Stimulated activated naive CD8-positive, alpha-beta T cell treated with anti-CD3 and anti-CD28 coated beads, Interleukin-15, Interleukin-2, amounts not matched to agents 100 U/mL and 50 U/mL, for 24 hours (primary cell): ENCODE measurements around the gene RAB7A.

Source experiments
- ATAC-seq: fragments of 150-1000 bp; cut with Tn5 transposase; one replicate; pipeline ENCODE4 v1.10.0; 2021
- DNase-seq: peaks from one replicate; pipeline ENCODE4 v3.0.0; 2021

The RAB7A gene

DNA sequence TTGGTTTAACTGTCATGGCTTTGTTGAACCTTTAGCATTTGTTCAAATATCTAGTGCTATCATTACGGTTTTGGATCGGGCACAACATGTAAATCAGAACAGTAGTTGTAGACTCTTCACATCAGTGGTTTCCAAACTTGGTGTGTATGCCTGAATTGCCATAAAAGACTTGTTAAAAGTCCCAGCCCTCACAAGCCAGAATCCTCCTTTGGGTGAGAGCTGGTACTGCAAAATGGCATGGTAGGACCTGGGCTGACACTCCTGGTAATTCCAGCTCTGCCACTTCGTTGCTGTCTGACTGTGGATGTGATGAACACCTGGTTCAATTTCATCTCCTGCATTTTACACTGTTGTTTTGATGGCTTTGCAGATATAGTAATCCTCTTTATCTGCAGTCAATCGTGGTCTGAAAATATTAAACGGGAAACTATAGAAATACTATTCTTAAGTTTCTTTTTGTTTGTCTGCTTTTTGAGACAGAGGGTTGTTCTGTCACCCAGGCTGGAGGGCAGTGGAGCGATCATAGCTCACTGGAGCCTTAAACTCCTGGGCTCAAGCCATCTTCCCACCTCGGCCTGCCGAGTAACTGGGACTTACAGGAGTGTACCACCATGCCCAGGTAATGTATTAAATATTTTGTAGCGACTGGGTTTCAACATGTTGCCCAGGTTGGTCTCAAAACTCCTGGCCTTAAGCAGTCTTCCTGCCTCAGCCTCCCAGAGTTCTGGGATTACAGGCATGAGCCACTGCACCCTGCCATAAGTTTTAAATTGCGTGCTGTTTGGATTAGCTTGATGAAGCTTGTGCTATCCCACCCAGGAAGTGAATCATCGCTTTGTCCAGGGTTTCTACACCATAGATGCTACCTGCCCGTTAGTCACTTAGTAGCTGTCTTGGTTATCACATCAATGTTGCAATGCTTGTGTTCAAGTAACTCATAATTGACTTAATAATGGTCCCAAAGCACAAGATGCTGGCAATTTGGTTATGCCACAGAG is 61.6 kb downstream of the RAB7A start:
- ATAC-seq = peak; percentile 76
- DNase-seq = peak; percentile 55

DNA sequence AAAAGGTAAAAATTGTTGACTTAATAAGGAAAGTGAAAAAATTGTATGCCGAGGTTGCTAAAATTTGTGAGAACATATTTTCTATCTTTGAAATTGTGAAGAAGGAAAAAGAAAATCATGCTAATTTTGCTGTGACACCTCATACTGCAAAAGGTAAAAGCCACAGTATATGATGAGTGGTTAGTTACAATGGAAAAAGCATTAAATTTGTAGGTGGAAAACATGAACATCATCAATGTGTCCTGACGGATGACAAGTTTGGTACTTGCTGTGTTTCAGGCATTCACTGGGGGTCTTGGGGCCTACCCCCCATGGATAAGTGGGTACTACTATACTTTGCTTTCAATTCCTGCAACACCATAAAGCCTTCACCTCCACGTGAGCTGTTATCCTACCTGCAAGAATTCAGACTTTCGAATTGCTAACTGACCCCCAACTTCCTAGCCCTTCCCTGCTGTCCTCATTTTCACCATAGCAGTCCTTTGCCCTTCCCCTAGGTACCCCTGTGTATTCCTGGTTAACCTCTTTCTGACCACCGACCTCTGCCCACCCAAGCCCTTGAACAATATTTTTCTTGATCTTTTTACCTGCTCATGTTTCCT is 62.4 kb downstream of the RAB7A start:
- ATAC-seq = peak; percentile 77

DNA sequence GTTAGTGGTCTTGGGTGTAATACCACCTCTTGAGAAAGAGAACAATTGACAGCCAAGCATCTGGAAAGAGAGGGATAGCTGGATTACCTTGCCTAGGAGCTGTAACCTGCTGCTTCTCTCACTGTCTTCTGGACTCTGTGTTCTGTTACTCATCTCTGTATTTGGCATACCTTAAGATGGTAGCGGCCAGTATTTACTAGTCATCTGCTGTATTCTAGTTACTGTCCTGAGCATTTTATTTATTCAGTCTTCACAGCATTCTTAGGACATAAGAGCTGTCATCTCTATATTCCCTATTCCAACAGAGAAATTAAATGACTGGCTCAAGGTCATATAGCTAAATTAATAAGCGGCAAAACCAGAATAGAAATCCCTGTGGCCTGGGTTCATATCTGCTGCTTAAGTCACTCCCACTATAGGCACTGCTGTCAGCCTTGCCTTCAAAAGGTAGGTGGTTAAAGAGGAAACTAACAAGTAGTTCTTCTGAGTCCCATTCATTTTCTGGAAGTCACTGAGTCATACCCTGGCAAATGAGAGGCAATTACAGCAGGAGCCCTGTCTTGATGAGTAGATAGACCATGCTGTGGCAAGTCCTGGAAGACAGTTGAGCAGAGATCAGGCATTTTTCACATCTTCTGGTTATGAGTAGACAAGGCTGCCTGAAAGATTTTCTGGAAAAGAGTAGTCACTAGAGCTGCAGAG is 68.2 kb downstream of the RAB7A start:
- DNase-seq (peak; percentile 36), ATAC-seq (peak; percentile 90)

More for the DNA sequence above, 62.4 kb downstream of the RAB7A start:
- peak; percentile 38 for DNase-seq

DNA sequence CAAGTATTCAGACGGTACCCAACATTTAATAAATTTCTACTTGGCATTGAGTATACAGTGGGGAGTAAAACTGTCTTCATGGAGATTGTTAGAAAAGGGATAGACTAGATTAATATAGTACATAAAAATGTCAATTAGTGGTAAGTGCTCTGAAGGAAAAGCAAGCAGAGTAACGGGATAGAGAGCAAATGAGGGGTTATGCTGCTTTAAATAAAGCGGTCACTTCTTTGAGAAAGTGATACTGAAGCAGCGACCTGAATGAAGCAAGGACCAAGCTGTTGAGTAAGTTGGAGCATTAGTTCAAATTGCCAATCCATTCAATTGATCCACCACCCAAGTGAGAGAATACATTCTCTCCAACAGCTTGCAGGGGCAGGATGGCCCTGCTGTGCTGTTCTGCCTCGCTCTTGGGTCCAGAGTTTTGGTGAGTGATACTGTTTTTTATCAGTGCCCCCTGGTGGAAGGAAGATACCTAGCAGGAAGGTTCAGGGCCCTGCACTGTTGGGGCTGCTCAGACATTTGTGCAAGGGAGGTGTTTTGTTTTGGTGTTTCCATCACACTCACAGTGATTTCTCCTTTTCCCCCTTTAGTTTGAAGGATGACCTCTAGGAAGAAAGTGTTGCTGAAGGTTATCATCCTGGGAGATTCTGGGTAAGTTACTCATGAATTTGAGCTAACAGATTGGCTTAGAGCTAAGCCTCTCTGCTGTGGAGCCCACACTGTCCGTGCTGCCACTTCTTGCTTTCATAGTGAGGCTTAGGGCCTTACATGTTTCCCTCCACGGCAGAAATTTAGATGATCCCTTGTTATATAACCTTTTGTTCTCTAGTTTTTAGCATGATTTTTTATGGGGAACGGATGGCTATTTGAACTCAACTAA is 69.0 kb downstream of the RAB7A start:
- DNase-seq = peak; percentile 62
- ATAC-seq = peak; percentile 68

DNA sequence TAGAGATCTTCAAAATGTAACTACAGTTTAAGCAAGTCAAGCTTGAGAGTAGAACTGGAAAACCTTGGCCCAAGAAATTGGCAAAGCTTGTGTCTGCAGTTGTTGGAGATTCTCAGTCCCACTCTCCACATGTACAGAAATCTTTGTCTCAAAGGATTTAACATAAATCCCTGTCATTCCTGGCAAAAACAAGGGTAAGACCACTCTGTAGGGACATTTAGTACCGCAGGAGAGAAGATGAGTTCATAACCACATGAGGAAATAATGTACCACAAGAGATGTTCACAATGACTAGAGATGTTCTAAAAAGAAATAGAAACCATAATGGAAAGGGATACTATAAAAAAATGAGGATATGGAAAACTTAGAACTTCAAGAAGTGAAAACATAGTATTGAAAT is 73.7 kb downstream of the RAB7A start:
- ATAC-seq = no peak
- DNase-seq = no peak

DNA sequence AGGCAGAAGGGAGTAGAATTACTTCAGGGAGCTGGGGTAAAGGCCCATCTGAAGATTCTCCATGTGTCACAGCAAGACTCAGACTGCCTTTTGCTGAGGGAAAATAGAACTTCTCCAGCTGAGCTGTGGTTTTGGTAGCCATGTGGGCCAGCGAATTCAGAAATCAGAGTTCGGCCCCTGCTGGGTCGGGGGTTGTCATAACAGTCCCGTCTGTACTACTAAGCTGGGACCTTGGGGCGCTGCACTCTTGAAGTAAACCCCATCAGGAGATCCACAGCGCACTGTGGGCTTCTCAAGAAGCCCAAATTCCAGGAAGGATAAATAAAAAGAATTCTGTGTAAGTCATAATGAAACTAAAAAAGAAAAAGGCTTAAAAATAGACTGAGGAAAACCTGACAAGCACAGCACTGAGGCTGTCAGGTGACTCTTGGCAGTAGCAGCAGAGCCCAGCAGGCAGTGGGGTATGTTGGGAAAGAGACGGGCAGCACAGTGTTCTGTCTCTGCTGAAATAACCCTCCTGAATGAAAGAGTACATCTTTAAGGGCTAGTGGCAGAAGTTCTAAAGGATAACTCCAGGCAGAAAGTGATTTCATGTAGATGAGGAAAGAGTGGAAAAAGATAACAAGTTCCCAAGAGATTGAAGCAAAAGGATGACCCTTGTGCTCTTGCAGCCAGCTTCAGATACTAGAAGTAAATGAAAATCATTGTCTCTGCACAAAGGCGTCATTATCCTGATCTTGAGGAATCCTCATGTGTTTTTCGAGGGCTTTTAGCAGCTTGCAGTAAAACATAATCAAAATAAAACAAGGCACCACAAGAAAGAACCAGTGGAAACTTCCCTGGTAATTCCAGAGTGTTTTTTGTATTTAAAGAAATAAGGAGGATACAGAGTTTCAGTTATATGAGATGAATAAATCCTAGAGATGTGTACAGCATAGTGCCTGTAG is 74.5 kb downstream of the RAB7A start:
- DNase-seq (peak; percentile 68), ATAC-seq (peak; percentile 55)

DNA sequence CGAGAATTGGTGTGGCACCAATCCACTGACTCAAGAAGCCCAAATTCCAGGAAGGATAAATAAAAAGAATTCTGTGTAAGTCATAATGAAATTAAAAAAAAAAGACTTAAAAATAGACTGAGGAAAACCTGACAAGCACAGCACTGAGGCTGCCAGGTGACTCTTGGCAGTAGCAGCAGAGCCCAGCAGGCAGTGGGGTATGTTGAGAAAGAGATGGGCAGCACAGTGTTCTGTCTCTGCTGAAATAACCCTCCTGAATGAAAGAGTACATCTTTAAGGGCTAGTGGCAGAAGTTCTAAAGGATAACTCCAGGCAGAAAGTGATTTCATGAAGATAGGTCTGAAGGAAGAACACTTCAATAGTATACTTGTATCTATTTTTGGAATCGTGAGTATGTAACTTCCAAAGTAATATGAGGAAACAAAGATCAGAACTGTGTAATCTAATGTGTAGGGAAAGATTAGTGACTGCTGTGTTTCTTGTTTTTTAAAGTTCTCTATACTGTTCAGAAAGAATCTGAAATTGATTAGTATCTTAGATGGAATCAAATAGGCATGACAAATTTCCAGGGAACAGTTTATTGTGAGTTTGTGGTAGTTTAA is 75.9 kb downstream of the RAB7A start:
- ATAC-seq (no peak), DNase-seq (no peak)

DNA sequence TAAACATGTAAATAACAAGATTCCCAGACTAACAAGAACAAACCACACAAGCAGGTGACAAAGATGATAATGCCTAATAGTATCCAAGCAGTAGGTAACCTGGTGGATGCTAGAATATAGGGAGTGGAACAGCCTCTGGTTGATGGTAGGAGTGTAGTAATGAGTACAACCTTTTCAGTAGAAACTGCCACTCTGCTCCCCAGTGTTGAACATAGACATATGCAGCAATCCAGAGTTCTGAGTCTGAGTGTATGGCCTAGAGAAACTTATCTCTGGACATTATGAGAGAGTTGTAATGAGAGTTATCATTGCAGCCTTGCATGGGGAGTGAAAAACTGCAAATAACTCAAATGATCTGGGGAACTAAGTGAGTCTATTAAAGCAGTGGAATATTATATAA is 77.3 kb downstream of the RAB7A start:
- DNase-seq = no peak
- ATAC-seq = no peak

DNA sequence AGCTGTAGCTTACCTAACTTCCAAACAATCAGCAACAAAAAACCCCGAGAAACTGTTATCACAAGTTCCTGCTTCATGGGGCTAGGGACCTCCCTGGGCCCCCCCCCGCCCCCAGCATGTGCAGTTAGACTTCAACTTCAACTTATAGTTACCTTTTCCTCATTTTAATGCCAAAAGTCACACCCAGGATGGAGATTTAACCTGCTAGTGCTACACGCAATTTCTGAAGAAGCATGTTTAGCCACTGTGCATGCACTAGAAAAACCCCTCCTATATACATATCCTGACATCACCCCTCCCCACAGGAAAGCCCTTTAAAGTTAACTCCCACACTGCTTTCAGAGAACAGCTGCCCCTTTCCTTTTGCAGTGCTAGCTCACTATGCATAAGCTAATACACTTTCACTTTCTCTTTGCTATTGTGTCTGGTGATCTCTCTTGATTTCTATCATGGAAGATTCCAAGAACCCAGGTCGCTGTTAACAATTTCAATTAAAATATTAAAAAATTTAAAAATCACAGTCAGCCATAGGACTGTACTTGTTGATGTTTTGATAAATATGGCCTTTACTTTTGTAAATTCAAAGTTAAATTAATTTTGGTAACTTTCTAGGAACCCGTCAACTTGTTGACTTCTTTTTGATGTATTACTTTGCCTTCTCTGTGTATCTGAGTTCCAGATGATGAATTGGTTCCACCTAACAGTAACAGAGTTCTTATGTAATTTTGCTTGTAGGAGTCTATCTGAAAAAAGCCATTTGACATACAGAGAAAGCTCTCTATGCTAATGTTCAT is 78.2 kb downstream of the RAB7A start:
- DNase-seq = peak; percentile 59
- peak; percentile 83 for ATAC-seq

DNA sequence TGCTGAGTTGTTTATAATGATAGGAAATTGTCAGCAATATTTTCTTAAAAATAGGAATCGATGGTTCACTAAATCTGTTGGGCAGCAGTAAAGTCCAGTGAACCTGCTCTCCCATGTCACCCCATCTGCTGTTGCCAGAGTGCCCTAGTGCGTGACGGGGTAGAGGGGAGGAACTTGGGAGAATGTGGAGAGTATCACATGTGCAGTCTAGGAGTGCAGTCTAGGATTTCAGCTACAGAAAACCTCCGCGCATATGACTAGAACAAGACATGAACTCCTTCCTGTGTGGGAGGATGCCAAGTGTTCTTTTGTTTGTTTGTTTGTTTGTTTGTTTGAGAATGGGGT is 78.8 kb downstream of the RAB7A start:
- ATAC-seq (no peak), DNase-seq (no peak)

DNA sequence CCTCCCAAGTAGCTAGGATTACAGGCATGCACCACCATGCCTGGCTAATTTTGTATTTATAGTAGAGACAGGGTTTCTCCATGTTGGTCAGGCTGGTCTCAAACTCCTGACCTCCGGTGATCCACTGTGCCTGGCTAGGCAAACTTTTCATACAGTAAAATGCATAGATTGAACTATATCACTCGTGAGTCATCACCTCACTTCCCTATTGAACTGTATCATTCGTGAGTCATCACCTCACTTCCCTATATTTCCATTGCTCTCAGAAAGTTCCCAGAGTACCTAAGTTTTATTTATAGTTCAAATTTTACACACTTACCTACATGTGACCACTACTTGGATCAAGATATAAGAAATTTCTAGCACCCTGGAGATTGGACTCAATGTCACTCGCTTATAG is 79.8 kb downstream of the RAB7A start:
- ATAC-seq (no peak), DNase-seq (no peak)

DNA sequence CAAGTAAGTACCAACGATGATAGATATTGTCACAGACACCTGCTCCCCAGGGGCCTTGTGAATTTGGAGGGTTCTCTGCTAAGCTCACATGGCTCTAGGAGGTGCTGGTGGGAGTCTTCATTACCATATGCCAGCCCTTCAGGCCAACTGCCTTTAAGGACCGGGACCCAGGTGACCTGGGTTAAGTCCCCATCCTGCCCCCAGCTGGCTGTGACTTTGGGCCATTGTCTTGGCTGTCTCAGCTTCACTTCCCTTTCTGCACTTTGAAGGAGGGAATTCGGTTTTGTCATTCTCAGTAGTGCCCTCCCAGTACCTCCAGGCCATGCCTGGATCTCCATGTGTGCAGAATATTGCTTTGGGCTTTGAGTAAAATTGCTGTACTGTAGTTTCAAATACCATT is 80.6 kb downstream of the RAB7A start:
- ATAC-seq (no peak), DNase-seq (no peak)

DNA sequence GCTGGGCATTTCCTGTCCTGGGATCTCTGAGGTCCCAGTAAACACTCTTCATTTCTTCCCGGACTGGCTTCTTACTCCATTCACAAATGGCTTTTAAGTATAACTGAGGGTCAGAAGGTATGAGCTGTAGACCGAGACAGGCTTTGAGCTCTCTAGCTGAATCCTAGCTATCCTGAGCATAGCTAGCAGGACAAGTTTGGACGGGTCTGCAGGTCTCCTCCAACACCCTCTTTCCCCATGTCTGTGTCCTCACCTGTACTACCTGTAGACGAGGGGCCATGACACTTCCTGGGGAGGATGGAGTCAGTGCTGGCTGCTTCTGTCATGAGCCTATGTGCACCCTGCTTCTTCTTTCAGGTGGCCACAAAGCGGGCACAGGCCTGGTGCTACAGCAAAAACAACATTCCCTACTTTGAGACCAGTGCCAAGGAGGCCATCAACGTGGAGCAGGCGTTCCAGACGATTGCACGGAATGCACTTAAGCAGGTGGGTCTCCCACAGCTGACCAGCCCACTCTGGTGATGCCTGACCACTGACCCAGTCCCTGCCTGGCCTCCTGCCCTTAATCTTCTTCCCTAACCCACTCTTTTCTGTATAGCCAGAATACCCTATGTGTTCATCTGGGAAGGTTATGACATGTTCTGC is 81.3 kb downstream of the RAB7A start:
- DNase-seq (no peak), ATAC-seq (no peak)

DNA sequence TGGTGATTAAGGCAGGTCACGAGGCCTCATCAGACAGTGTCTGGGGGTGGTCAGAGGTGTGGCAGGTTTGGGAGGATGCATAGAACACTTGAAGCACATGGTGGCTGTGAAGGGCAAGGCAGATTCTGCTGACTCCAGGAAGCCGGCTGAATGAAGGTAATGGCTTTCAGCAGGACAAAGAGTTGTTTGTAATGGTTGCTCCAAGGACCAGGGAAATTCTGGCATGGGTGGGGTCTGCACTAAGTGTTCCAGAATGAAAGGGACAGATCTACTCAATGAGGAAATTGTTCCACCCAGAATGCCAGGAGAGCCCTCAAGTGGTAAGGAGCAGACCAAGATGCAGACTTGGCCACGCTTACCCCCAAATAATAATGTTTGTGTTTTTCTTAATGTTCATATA is 82.7 kb downstream of the RAB7A start:
- no peak for DNase-seq
- no peak for ATAC-seq

DNA sequence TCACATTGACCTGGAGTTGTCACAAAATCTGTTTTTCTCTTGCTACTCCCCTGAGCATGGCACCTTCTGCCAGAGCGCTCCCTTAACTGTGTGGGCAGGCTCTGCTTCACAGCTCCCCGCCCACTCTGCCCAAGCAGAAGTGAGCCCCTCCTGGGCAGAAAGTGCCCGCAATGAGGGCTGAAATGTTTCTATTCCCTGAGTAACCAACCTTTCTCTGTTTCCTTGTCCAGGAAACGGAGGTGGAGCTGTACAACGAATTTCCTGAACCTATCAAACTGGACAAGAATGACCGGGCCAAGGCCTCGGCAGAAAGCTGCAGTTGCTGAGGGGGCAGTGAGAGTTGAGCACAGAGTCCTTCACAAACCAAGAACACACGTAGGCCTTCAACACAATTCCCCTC is 87.1 kb downstream of the RAB7A start:
- no peak for DNase-seq
- ATAC-seq = no peak

DNA sequence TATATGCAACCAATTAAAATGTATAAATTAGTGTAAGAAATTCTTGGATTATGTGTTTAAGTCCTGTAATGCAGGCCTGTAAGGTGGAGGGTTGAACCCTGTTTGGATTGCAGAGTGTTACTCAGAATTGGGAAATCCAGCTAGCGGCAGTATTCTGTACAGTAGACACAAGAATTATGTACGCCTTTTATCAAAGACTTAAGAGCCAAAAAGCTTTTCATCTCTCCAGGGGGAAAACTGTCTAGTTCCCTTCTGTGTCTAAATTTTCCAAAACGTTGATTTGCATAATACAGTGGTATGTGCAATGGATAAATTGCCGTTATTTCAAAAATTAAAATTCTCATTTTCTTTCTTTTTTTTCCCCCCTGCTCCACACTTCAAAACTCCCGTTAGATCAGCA is 88.1 kb downstream of the RAB7A start:
- no peak for ATAC-seq
- DNase-seq = no peak

DNA sequence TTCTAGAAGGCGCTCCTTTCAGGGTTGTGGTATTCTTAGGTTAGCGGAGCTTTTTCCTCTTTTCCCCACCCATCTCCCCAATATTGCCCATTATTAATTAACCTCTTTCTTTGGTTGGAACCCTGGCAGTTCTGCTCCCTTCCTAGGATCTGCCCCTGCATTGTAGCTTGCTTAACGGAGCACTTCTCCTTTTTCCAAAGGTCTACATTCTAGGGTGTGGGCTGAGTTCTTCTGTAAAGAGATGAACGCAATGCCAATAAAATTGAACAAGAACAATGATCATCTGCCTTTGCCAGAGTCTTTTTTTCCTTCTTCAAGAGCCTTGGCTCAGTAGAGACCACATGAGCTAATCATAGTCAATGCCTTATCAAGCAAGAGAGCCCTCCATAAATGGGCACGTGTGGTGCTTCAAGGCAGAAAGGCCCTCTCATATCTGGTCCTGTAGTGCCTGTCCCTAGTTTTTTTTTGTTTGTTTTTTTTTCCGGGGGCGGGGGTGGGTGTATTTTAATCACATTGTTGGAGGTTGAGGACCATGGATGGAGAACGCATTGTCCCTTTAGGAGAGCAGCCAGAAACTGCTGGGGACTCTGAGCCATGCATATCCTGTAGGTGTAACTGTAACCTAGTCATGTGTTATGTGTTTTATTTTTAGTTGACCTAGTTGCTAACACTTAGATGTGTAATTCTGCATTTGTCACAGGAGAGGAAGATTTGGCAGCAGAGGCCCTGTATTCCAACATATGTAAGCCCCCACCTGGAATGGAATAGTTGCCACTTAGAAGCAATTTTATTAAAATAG is 88.7 kb downstream of the RAB7A start:
- no peak for ATAC-seq
- no peak for DNase-seq
